ENCODE measurements around the gene CACNG4. TPM values are rescaled to one million over a fixed set of nuclear protein-coding genes. Genes with fewer than 3 reads are reported as not detected.

Gene CACNG4
- total and polyA plus RNA-seq, 9 of the 15 experiments (the other 6 are each of a cell fraction or from before 2014, with no cell fraction given): 0.07 TPM; not detected in 8

DNA sequence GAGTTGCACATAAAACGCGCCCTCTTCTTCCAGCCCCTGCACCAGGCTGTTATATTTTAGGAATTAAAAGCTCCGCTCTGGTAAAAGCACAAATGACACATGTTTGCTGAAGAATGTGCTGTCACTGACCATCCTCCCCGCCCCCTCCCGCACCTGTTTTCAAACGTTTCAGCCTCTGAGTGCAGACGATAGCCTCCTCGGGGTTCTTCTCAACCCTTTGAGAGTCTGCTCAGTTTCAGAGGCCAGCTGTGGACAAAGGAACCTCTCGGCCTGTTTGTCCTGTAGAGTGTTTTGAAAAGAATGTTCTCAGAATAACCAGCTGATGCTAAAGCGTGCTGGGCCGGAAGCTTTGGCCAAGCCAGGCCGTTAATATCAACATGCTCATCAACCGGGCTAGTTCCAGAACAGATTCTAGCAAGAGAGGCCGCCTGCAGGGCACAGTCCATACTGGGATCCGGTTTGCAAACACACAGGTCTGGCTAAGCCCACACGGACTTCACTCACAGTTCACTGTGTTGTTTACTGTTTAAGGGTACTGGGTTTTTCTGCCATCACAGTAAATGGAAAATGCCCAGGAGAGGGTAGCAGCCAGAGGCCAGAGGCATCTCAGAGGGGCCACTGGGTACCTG, 6.4 kb upstream of the CACNG4 start:
- 2% methylated on average over 16 of the region's 16 CpGs for WGBS (ENCODE audit: insufficient coverage, low coverage, missing lambda C conversion rate)
- intact Hi-C loops (cut with micrococcal nuclease): no loop called here
- FAIRE-seq (no peak), DNase-seq (ENCODE audit: extremely low read depth in 1 of 4, low spot score in 3 of 4) (no peak), ATAC-seq (no peak)
- Histone ChIP-seq H3K4me1 (replicated peaks in 1 of 2; ENCODE audit: control insufficient read depth in 2 of 2, insufficient read depth in 2 of 2, low read length in 2 of 2) (no peaks in the 10 kb centered on the region), H3K36me3 (ENCODE audit: control insufficient read depth, insufficient read depth, low read length) (no peaks in the 10 kb centered on the region), H4K20me1 (replicated peaks; ENCODE audit: control insufficient read depth, insufficient read depth, low read length) (no peaks in the 10 kb centered on the region; the same call in none of the 2 replicates), H3K9me1 (ENCODE audit: control insufficient read depth, insufficient read depth, low read length) (no peaks in the 10 kb centered on the region), H3K9ac (ENCODE audit: insufficient read depth in 1 of 2, low read depth in 2 of 2, low read length in 2 of 2) (no peak overlapping the region), H3K27ac (ENCODE audit: extremely low read depth, low read depth, low read length) (no peak overlapping the region), H3K9me3 (replicated peaks; ENCODE audit: control insufficient read depth, insufficient read depth, low read depth, low read length) (no peaks in the 10 kb centered on the region), H3K4me2 (ENCODE audit: insufficient read depth, low read length) (no peak overlapping the region), H3K27me3 (ENCODE audit: control insufficient read depth in 2 of 2, insufficient read depth in 2 of 2, low read length in 2 of 2) (peaks cover 24 to 77% of the 10 kb centered on the region in 2 experiments; a peak in 4 of 5 replicates), H3K79me2 (ENCODE audit: control insufficient read depth, insufficient read depth, low read length) (no peaks in the 10 kb centered on the region), H3K4me3 (no peak overlapping the region), H2AFZ (ENCODE audit: low read depth, low read length) (no peak overlapping the region)
- in situ Hi-C loops (cut with MboI): no loop called here
- ChIA-PET CTCF (ENCODE audit: low intra/inter-chr PET ratio) (no interaction called here), POLR2A (interaction anchor here (2.0 kb wide), 1 partner anchor 14 kb away, joined by 7 read pairs; no protein-coding TSS in a partner anchor)
- BruUV-seq (replicated peaks): no TSS peak
- TF ChIP-seq, protein P1, sequence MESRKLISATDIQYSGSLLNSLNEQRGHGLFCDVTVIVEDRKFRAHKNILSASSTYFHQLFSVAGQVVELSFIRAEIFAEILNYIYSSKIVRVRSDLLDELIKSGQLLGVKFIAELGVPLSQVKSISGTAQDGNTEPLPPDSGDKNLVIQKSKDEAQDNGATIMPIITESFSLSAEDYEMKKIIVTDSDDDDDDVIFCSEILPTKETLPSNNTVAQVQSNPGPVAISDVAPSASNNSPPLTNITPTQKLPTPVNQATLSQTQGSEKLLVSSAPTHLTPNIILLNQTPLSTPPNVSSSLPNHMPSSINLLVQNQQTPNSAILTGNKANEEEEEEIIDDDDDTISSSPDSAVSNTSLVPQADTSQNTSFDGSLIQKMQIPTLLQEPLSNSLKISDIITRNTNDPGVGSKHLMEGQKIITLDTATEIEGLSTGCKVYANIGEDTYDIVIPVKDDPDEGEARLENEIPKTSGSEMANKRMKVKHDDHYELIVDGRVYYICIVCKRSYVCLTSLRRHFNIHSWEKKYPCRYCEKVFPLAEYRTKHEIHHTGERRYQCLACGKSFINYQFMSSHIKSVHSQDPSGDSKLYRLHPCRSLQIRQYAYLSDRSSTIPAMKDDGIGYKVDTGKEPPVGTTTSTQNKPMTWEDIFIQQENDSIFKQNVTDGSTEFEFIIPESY (CRISPR knock-in tag; IDR thresholded peaks at IDR 0.05): no peak
- TF ChIP-seq ELF2 (CRISPR knock-in tag; IDR thresholded peaks at IDR 0.05): no peak
- TF ChIP-seq ZNF274 (IDR thresholded peaks at IDR 0.05; ENCODE audit: borderline replicate concordance, low read depth, low read length): no peak
- no peak for TF ChIP-seq BRCA1 (IDR thresholded peaks at IDR 0.05)
- TF ChIP-seq BRCA1 (CRISPR knock-in tag; IDR thresholded peaks at IDR 0.05): no peak
- no peak for TF ChIP-seq RBM39 (optimal IDR thresholded peaks at IDR 0.05; ENCODE audit: low read depth, low read length)
- TF ChIP-seq ZNF766 (CRISPR knock-in tag; conservative IDR thresholded peaks at IDR 0.05): no peak
- TF ChIP-seq, protein P2, sequence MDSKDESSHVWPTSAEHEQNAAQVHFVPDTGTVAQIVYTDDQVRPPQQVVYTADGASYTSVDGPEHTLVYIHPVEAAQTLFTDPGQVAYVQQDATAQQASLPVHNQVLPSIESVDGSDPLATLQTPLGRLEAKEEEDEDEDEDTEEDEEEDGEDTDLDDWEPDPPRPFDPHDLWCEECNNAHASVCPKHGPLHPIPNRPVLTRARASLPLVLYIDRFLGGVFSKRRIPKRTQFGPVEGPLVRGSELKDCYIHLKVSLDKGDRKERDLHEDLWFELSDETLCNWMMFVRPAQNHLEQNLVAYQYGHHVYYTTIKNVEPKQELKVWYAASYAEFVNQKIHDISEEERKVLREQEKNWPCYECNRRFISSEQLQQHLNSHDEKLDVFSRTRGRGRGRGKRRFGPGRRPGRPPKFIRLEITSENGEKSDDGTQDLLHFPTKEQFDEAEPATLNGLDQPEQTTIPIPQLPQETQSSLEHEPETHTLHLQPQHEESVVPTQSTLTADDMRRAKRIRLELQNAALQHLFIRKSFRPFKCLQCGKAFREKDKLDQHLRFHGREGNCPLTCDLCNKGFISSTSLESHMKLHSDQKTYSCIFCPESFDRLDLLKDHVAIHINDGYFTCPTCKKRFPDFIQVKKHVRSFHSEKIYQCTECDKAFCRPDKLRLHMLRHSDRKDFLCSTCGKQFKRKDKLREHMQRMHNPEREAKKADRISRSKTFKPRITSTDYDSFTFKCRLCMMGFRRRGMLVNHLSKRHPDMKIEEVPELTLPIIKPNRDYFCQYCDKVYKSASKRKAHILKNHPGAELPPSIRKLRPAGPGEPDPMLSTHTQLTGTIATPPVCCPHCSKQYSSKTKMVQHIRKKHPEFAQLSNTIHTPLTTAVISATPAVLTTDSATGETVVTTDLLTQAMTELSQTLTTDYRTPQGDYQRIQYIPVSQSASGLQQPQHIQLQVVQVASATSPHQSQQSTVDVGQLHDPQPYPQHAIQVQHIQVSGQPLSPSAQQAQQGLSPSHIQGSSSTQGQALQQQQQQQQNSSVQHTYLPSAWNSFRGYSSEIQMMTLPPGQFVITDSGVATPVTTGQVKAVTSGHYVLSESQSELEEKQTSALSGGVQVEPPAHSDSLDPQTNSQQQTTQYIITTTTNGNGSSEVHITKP (IDR thresholded peaks at IDR 0.05; ENCODE audit: partially characterized antibody): no peak
- TF ChIP-seq, protein P3, sequence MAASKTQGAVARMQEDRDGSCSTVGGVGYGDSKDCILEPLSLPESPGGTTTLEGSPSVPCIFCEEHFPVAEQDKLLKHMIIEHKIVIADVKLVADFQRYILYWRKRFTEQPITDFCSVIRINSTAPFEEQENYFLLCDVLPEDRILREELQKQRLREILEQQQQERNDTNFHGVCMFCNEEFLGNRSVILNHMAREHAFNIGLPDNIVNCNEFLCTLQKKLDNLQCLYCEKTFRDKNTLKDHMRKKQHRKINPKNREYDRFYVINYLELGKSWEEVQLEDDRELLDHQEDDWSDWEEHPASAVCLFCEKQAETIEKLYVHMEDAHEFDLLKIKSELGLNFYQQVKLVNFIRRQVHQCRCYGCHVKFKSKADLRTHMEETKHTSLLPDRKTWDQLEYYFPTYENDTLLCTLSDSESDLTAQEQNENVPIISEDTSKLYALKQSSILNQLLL (CRISPR knock-in tag; IDR thresholded peaks at IDR 0.05; ENCODE audit: borderline replicate concordance): no peak
- TF ChIP-seq, protein P4, sequence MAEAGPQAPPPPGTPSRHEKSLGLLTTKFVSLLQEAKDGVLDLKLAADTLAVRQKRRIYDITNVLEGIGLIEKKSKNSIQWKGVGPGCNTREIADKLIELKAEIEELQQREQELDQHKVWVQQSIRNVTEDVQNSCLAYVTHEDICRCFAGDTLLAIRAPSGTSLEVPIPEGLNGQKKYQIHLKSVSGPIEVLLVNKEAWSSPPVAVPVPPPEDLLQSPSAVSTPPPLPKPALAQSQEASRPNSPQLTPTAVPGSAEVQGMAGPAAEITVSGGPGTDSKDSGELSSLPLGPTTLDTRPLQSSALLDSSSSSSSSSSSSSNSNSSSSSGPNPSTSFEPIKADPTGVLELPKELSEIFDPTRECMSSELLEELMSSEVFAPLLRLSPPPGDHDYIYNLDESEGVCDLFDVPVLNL (CRISPR knock-in tag; IDR thresholded peaks at IDR 0.05; ENCODE audit: low read depth): no peak
- no peak for TF ChIP-seq HEY1 (CRISPR knock-in tag; IDR thresholded peaks at IDR 0.05; ENCODE audit: borderline replicate concordance)
- no peak for TF ChIP-seq SMAD3 (CRISPR knock-in tag; conservative IDR thresholded peaks at IDR 0.05)
- no peak for TF ChIP-seq ZNF699 (CRISPR knock-in tag; IDR thresholded peaks at IDR 0.05; ENCODE audit: insufficient replicate concordance)
- TF ChIP-seq CREM (IDR thresholded peaks at IDR 0.05; ENCODE audit: low read depth): no peak

All from K562 (cell line).